Subcutaneous adipose tissue (tissue), 4 donors: ENCODE data around the gene CTBP2. TPM values are rescaled to one million over a fixed set of nuclear protein-coding genes. Genes with fewer than 3 reads are reported as not detected.

Source experiments
- total RNA-seq, 4 donors: library from RNA; depleted of rRNA; stranded (reverse); fragments of >200 nt; gene quantifications; one replicate each; pipeline ENCODE4 v1.1.0, GENCODE V29; 2016
- TF ChIP-seq, protein P1 (sequence below): fragments of 450-650 bp; IDR thresholded peaks from one replicate; pipeline ENCODE4 v1.5.1; 2016; ENCODE audit warnings: low read depth, mild to moderate bottlenecking, control low read depth, antibody characterized with exemption, moderate library complexity

The CTBP2 gene
- total RNA-seq, 4 donors from 2014 or later, result 22.3 to 52.2 (median 42.5) TPM

DNA sequence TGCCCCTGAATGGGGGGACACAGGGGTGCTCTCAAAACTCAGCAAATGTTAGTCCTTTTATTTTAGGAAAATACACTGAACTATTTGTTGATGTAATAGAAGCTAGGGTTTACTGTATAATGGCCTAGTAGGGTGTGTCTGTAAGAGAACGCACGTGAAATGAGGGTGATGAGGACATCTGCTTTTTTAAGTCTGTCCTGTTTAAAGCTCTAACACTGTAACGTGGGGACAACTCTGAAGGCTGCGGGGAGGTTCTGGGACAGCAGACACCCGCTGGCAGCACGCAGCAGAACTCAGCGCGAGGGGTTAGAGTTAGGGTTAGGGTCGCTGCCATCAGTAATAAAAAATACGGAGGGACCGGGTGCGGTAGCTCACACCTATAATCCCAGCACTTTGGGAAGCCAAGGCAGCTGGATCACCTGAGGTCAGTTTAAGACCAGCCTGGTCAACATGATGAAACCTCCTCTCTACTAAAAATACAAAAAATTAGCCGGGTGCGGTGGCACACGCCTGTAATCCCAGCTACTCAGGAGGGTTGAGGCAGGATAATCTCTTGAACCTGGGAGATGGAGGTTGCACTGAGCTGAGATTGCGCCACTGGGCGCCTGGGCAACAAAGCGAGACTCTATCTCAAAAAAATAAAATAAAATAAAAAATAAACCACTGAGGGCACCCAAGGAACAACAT, 98.0 kb downstream of the CTBP2 start:
- TF ChIP-seq, protein P1, sequence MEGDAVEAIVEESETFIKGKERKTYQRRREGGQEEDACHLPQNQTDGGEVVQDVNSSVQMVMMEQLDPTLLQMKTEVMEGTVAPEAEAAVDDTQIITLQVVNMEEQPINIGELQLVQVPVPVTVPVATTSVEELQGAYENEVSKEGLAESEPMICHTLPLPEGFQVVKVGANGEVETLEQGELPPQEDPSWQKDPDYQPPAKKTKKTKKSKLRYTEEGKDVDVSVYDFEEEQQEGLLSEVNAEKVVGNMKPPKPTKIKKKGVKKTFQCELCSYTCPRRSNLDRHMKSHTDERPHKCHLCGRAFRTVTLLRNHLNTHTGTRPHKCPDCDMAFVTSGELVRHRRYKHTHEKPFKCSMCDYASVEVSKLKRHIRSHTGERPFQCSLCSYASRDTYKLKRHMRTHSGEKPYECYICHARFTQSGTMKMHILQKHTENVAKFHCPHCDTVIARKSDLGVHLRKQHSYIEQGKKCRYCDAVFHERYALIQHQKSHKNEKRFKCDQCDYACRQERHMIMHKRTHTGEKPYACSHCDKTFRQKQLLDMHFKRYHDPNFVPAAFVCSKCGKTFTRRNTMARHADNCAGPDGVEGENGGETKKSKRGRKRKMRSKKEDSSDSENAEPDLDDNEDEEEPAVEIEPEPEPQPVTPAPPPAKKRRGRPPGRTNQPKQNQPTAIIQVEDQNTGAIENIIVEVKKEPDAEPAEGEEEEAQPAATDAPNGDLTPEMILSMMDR, result no peak

DNA sequence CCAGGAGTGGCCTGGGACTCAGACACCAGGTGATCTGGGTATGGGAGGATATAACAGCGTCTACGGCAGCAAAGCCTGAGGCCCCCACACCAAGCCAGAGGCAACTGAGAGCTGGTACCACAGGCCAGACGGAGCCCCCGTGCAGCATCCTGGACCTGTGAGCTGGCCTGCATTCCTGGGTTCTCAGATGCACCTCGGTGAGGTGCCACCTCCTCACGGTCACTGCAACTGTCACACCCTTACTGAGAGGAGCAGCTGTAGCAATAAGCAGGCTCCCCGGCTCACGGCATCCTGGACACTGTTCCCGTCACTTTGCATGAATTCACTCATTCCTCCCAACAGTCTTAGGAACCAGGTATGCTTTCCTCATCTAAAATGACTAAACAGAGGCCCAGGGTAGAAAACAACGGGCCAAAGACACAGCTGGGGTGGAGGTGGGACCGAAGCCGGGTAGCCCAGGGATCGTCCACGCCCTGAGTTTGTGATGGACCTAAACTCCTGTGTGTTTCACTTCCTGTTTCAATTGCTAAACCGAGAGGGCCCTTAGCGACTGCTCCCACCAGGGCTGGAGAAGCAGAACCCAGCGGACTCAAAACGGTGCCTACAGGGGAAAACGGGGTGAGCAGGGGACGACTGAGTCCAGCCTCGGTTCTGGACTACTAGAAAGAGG, 98.7 kb downstream of the CTBP2 start:
- TF ChIP-seq, protein P1, result no peak

DNA sequence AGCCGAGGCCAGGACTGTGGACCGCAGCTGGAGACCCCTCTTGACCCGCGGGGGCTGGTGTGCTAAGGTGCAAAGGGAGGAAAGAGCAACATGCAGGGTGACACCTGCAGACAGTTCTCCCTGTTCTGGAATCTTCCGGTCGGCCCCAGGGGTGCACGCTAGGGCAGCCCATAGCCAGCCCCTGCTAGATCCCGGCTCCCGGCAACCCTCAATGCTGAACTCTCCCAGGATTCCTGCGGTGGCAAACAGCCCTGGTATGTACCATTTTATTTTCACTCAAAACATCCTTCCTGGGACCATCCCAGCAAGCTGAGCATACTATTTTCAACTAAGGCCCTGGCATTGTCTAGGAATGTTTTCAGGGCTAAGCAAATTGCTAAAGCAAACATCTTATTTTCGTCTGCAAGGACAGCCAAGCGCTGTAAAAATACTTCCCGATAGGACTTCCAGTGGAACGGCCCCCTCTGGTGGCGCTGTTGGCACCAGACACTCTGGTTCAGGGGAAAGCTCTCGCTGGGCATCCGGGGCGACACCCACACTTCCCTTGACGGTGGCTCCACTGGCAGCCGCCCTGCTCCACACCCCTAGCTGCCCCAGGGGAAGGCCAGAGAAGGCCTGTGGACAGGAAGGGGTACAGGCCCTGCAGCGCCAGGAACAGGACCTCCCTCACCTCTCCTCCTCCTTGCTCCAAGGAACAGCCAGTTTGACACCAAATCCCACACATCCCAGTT, 99.4 kb downstream of the CTBP2 start:
- TF ChIP-seq, protein P1, result no peak

DNA sequence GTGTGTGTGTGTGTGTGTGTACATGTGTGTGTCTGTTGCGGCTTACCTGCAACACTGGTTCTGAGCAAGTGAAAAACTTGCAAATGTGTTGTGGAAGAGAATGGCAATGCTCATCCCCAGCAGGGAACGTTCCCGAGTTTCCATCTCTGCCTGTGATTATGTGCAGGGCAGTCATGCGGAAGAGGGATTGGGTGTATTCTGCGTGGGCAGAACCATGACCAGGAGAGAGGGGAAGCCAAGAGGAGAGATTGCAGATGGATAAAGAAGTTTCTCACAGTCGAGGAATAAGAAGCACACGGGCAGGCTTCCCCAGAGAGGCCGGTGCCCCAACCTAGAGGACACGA, 99.9 kb downstream of the CTBP2 start:
- TF ChIP-seq, protein P1, result no peak

DNA sequence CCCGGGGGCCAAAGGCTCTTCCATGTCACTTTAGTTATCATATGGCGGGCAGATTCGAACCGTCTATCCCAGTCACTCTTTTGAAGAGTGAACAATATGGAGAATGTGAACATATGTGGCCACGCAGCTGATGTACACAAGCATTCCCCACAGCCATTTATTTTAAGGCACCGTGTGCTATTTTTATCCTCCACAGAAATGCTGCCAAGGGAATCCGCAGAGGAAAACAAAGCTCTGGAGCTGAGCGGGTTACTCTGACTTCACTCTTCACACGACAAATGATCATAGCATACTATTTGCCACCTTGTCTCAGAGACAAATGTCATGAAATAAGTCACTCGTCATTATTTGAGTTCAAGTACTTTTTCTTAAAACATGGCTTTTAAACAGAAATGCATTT, 100.3 kb downstream of the CTBP2 start:
- TF ChIP-seq, protein P1, result no peak

DNA sequence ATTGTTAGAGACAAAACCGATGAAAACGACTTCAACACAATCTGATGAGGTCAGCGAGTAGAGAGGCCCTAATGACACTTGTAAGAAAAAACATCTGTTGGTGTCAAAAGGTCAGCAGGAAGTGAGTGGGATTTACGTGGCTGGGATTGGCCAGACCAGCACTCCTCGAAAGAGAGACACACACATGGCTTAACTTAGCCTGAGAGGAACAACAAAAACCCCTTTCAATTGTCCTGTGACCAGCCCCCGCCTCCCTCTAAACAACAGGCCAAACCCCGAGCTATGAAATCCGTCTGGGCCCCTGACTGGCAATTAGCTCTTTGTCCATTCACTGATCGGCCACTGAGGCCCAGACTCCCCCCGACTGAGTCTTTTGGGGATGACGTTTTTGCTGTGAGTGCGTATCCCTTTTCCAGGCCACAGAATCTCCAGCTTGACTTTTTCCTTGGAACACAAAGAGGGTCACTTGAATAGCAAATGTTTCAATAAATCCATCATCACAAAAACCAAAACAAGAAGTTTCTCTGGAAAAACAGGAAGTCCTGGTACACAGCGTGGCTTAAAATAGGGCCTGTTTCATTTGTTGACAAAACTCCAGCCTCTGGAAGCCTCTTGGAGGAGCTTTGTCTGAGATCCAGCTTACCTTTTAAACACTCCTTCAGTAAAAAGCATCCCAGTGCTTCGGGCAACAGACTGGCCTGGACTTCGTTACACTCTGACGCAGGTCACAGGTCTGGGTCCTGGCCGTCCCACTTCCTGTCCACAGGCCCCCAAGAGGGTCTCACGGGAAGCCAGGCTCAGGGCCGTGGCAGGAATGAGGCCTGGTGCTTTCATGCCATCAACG, 103.0 kb downstream of the CTBP2 start:
- TF ChIP-seq, protein P1, result no peak
